Peyer's patch (tissue), 4 donors: ENCODE measurements around the gene GBE1.

Experiments
- POLR2A ChIP-seq, 2 donors: fragments of 450-650 bp; IDR thresholded peaks; one replicate each; pipeline ENCODE4 v1.5.1; 2017; ENCODE audit warnings: antibody characterized with exemption in 2 of 2, mild to moderate bottlenecking in 2 of 2, moderate library complexity in 2 of 2
- TF ChIP-seq, protein P1 (sequence below), 6 experiments: fragments of 450-650 bp in 4 of 6; fragments of 200-600 bp in 2 of 6; sonication (generic) in 1 of 6; IDR thresholded peaks; one replicate each; pipeline ENCODE4 v1.5.1; 2017 to 2019; ENCODE audit warnings: antibody characterized with exemption in 6 of 6, mild to moderate bottlenecking in 3 of 6, moderate library complexity in 1 of 6

DNA sequence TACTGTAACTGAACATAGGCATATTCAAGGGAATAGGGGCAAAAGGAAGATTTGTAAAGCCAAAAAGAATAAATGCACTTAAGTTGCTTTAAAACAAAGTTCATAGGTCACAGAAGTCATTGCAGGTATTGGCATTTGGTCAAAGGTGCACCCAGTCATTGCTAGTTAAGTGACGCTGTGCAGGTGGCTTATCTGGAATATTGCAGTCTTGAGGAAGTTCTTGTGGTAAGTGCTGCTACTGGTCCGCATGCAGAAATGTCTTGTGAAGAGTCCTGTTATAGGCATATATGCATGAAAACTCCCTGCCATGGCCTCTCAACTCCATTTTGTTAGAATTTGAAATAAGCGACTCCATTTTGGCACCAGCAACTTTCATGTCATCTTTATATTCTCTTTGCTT is 293.1 kb downstream of the GBE1 start:
- no peak for TF ChIP-seq POLR2A (IDR thresholded peaks at IDR 0.05)
- TF ChIP-seq, protein P1, sequence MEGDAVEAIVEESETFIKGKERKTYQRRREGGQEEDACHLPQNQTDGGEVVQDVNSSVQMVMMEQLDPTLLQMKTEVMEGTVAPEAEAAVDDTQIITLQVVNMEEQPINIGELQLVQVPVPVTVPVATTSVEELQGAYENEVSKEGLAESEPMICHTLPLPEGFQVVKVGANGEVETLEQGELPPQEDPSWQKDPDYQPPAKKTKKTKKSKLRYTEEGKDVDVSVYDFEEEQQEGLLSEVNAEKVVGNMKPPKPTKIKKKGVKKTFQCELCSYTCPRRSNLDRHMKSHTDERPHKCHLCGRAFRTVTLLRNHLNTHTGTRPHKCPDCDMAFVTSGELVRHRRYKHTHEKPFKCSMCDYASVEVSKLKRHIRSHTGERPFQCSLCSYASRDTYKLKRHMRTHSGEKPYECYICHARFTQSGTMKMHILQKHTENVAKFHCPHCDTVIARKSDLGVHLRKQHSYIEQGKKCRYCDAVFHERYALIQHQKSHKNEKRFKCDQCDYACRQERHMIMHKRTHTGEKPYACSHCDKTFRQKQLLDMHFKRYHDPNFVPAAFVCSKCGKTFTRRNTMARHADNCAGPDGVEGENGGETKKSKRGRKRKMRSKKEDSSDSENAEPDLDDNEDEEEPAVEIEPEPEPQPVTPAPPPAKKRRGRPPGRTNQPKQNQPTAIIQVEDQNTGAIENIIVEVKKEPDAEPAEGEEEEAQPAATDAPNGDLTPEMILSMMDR (IDR thresholded peaks at IDR 0.05) = no peak
